ENCODE results near the gene MICU2.

Gene MICU2

GRCh38 chr13:21450936-21451335 is 153.0 kb downstream of the MICU2 start:
- H2BK120ac ChIP-seq (ENCODE audit: low read depth, low read length) = no peak overlapping the region
- H2AK5ac ChIP-seq (ENCODE audit: low read length, severe bottlenecking) = no peak overlapping the region
- H2BK15ac ChIP-seq (ENCODE audit: low read depth, poor library complexity, severe bottlenecking) = no peak overlapping the region
- no peak overlapping the region for H4K8ac ChIP-seq (ENCODE audit: low read length)
- H3K4me2 ChIP-seq (ENCODE audit: low read length, poor library complexity, severe bottlenecking) = no peak overlapping the region
- H3K18ac ChIP-seq (ENCODE audit: low read depth in 1 of 2, low read length in 2 of 2) = no peak overlapping the region
- H3K23ac ChIP-seq (ENCODE audit: low read length in 2 of 2) = no peak overlapping the region
- H2AFZ ChIP-seq (ENCODE audit: low read depth, low read length) = no peak overlapping the region
- no CpG with 5 or more reads among the region's 3 CpGs for WGBS
- no peaks in the 10 kb centered on the region for H3K4me1 ChIP-seq (ENCODE audit: control insufficient read depth, insufficient read depth, low read depth, low read length)
- H3K14ac ChIP-seq (ENCODE audit: low read length in 2 of 2) = no peak overlapping the region
- DNase-seq = no peak
- H3K79me1 ChIP-seq (replicated peaks; ENCODE audit: low read length, poor library complexity, severe bottlenecking) = peaks cover 3% of the 10 kb centered on the region
- H4K91ac ChIP-seq (ENCODE audit: low read length) = no peak overlapping the region
- H3K27ac ChIP-seq (ENCODE audit: low read length, poor library complexity, severe bottlenecking) = no peak overlapping the region
- no peak overlapping the region for H3K4ac ChIP-seq (ENCODE audit: low read depth in 1 of 2, low read length in 2 of 2)
- no peak overlapping the region for H3K9ac ChIP-seq (ENCODE audit: low read length)
- H3K27me3 ChIP-seq (ENCODE audit: control insufficient read depth in 1 of 2, insufficient read depth in 1 of 2, low read length in 2 of 2) = no peaks in the 10 kb centered on the region
- no peaks in the 10 kb centered on the region for H3K36me3 ChIP-seq (ENCODE audit: control insufficient read depth in 1 of 2, insufficient read depth in 2 of 2, low read depth in 1 of 2, low read length in 2 of 2)
- H3K4me3 ChIP-seq (ENCODE audit: insufficient read depth in 1 of 2, low read depth in 1 of 2, low read length in 2 of 2) = no peak overlapping the region
- H2BK5ac ChIP-seq (ENCODE audit: low read depth, low read length, poor library complexity, severe bottlenecking) = no peak overlapping the region
- peaks cover 3% of the 10 kb centered on the region for H3K9me3 ChIP-seq (ENCODE audit: control insufficient read depth, low read length)
- no peak overlapping the region for H2BK12ac ChIP-seq (ENCODE audit: low read length in 2 of 2)

DNA sequence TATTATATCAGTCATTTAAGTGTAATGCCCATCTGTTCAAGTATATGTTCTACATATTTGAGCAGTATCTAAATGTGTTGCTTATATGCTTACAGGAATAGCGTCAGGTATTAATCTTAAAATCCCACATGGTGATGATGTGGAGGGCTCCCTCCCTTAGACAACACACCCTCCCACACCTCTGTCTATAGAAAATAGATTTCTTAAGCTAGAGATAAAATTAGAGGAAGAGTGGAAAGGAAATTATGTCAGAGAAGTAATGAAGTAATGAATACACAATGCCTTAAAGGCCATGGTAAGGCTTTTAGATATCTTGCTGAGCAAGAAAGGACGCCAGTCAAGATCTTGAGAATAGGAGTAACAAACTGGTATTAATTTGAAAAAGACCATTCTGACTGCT is 157.3 kb downstream of the MICU2 start:
- no peak overlapping the region for H2BK5ac ChIP-seq (ENCODE audit: low read depth, low read length, poor library complexity, severe bottlenecking)
- H3K4ac ChIP-seq (ENCODE audit: low read depth in 1 of 2, low read length in 2 of 2) = no peak overlapping the region
- no peak overlapping the region for H2BK12ac ChIP-seq (ENCODE audit: low read length in 2 of 2)
- 89% methylated on average over 1 of the region's 2 CpGs for WGBS
- H2AK5ac ChIP-seq (ENCODE audit: low read length, severe bottlenecking) = no peak overlapping the region
- H2BK15ac ChIP-seq (ENCODE audit: low read depth, poor library complexity, severe bottlenecking) = no peak overlapping the region
- no peak overlapping the region for H2AFZ ChIP-seq (ENCODE audit: low read depth, low read length)
- no peak overlapping the region for H3K23ac ChIP-seq (ENCODE audit: low read length in 2 of 2)
- H4K91ac ChIP-seq (ENCODE audit: low read length) = no peak overlapping the region
- H3K4me3 ChIP-seq (ENCODE audit: insufficient read depth in 1 of 2, low read depth in 1 of 2, low read length in 2 of 2) = no peak overlapping the region
- no peaks in the 10 kb centered on the region for H3K27me3 ChIP-seq (ENCODE audit: control insufficient read depth in 1 of 2, insufficient read depth in 1 of 2, low read length in 2 of 2)
- H2BK120ac ChIP-seq (ENCODE audit: low read depth, low read length) = no peak overlapping the region
- no peaks in the 10 kb centered on the region for H3K4me1 ChIP-seq (ENCODE audit: control insufficient read depth, insufficient read depth, low read depth, low read length)
- H3K18ac ChIP-seq (ENCODE audit: low read depth in 1 of 2, low read length in 2 of 2) = no peak overlapping the region
- no peaks in the 10 kb centered on the region for H3K9me3 ChIP-seq (ENCODE audit: control insufficient read depth, low read length)
- no peak for DNase-seq
- no peak overlapping the region for H3K4me2 ChIP-seq (ENCODE audit: low read length, poor library complexity, severe bottlenecking)
- H4K8ac ChIP-seq (ENCODE audit: low read length) = no peak overlapping the region
- H3K14ac ChIP-seq (ENCODE audit: low read length in 2 of 2) = no peak overlapping the region
- no peak overlapping the region for H3K9ac ChIP-seq (ENCODE audit: low read length)
- H3K36me3 ChIP-seq (ENCODE audit: control insufficient read depth in 1 of 2, insufficient read depth in 2 of 2, low read depth in 1 of 2, low read length in 2 of 2) = no peaks in the 10 kb centered on the region
- peaks cover 7% of the 10 kb centered on the region for H3K79me1 ChIP-seq (replicated peaks; ENCODE audit: low read length, poor library complexity, severe bottlenecking)
- no peak overlapping the region for H3K27ac ChIP-seq (ENCODE audit: low read length, poor library complexity, severe bottlenecking)

- Histone ChIP-seq H3K23ac (ENCODE audit: low read length in 2 of 2) (no peak overlapping the region), H3K27me3 (ENCODE audit: control insufficient read depth in 1 of 2, insufficient read depth in 1 of 2, low read length in 2 of 2) (no peaks in the 10 kb centered on the region), H2BK15ac (ENCODE audit: low read depth, poor library complexity, severe bottlenecking) (no peak overlapping the region), H3K4me2 (ENCODE audit: low read length, poor library complexity, severe bottlenecking) (no peak overlapping the region), H3K9ac (ENCODE audit: low read length) (no peak overlapping the region), H2BK5ac (ENCODE audit: low read depth, low read length, poor library complexity, severe bottlenecking) (no peak overlapping the region), H3K36me3 (ENCODE audit: control insufficient read depth in 1 of 2, insufficient read depth in 2 of 2, low read depth in 1 of 2, low read length in 2 of 2) (no peaks in the 10 kb centered on the region), H2BK120ac (ENCODE audit: low read depth, low read length) (no peak overlapping the region), H2BK12ac (ENCODE audit: low read length in 2 of 2) (no peak overlapping the region), H2AK5ac (ENCODE audit: low read length, severe bottlenecking) (no peak overlapping the region), H2AFZ (ENCODE audit: low read depth, low read length) (no peak overlapping the region), H3K27ac (ENCODE audit: low read length, poor library complexity, severe bottlenecking) (no peak overlapping the region), H3K9me3 (ENCODE audit: control insufficient read depth, low read length) (no peaks in the 10 kb centered on the region), H3K79me1 (replicated peaks; ENCODE audit: low read length, poor library complexity, severe bottlenecking) (peaks cover 7% of the 10 kb centered on the region), H3K4me3 (ENCODE audit: insufficient read depth in 1 of 2, low read depth in 1 of 2, low read length in 2 of 2) (no peak overlapping the region), H4K91ac (ENCODE audit: low read length) (no peak overlapping the region), H4K8ac (ENCODE audit: low read length) (no peak overlapping the region), H3K14ac (ENCODE audit: low read length in 2 of 2) (no peak overlapping the region), H3K4ac (ENCODE audit: low read depth in 1 of 2, low read length in 2 of 2) (no peak overlapping the region), H3K18ac (ENCODE audit: low read depth in 1 of 2, low read length in 2 of 2) (no peak overlapping the region), H3K4me1 (ENCODE audit: control insufficient read depth, insufficient read depth, low read depth, low read length) (no peaks in the 10 kb centered on the region)
- WGBS = 93% methylated on average over 6 of the region's 6 CpGs
- DNase-seq = no peak
Observed at GRCh38 chr13:21445759-21446158, 158.2 kb downstream of the MICU2 start.

DNA sequence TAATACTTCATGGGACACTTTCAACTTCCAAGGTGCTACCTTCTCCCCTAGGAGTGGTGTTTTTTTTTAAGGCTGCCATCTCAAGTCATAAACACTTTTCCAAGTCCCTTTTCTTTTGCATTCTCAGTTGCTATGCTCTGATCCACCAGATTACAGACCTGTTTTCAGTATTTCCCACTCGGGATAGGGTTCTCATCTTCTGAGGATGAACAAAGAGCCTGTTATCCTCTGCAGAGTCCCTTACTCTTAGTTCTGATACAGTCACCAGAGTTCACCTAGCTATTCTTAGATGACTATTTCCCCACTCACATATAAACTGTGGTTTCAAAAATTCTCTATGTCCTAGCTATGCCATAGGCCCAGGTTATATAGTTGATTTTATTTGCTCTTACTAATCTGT is 160.8 kb downstream of the MICU2 start:
- 98% methylated on average over 1 of the region's 1 CpG for WGBS
- no peak overlapping the region for H3K27ac ChIP-seq (ENCODE audit: low read length, poor library complexity, severe bottlenecking)

More for the DNA sequence above, 160.8 kb downstream of the MICU2 start:
- Histone ChIP-seq H4K8ac (ENCODE audit: low read length) (no peak overlapping the region), H3K27me3 (ENCODE audit: control insufficient read depth in 1 of 2, insufficient read depth in 1 of 2, low read length in 2 of 2) (no peaks in the 10 kb centered on the region), H3K4ac (ENCODE audit: low read depth in 1 of 2, low read length in 2 of 2) (no peak overlapping the region), H2BK5ac (ENCODE audit: low read depth, low read length, poor library complexity, severe bottlenecking) (no peak overlapping the region), H3K23ac (ENCODE audit: low read length in 2 of 2) (no peak overlapping the region), H2AFZ (ENCODE audit: low read depth, low read length) (no peak overlapping the region), H3K9me3 (ENCODE audit: control insufficient read depth, low read length) (peaks cover 6% of the 10 kb centered on the region), H2BK120ac (ENCODE audit: low read depth, low read length) (no peak overlapping the region), H3K18ac (ENCODE audit: low read depth in 1 of 2, low read length in 2 of 2) (no peak overlapping the region), H3K36me3 (ENCODE audit: control insufficient read depth in 1 of 2, insufficient read depth in 2 of 2, low read depth in 1 of 2, low read length in 2 of 2) (no peaks in the 10 kb centered on the region), H4K91ac (ENCODE audit: low read length) (no peak overlapping the region), H3K14ac (ENCODE audit: low read length in 2 of 2) (no peak overlapping the region), H2AK5ac (ENCODE audit: low read length, severe bottlenecking) (no peak overlapping the region), H3K79me1 (replicated peaks; ENCODE audit: low read length, poor library complexity, severe bottlenecking) (peaks cover 10% of the 10 kb centered on the region), H3K4me3 (ENCODE audit: insufficient read depth in 1 of 2, low read depth in 1 of 2, low read length in 2 of 2) (no peak overlapping the region), H2BK12ac (ENCODE audit: low read length in 2 of 2) (no peak overlapping the region), H3K9ac (ENCODE audit: low read length) (no peak overlapping the region), H3K4me2 (ENCODE audit: low read length, poor library complexity, severe bottlenecking) (no peak overlapping the region), H2BK15ac (ENCODE audit: low read depth, poor library complexity, severe bottlenecking) (no peak overlapping the region), H3K4me1 (ENCODE audit: control insufficient read depth, insufficient read depth, low read depth, low read length) (peaks cover 1% of the 10 kb centered on the region)
- no peak for DNase-seq
